ENCODE measurements around the gene HORMAD2.
"Not testable (repeated sequence)": the region's sequence is repeated elsewhere in the genome, so short reads cannot be mapped to it uniquely, and the experiment has no call there.

Gene HORMAD2

DNA sequence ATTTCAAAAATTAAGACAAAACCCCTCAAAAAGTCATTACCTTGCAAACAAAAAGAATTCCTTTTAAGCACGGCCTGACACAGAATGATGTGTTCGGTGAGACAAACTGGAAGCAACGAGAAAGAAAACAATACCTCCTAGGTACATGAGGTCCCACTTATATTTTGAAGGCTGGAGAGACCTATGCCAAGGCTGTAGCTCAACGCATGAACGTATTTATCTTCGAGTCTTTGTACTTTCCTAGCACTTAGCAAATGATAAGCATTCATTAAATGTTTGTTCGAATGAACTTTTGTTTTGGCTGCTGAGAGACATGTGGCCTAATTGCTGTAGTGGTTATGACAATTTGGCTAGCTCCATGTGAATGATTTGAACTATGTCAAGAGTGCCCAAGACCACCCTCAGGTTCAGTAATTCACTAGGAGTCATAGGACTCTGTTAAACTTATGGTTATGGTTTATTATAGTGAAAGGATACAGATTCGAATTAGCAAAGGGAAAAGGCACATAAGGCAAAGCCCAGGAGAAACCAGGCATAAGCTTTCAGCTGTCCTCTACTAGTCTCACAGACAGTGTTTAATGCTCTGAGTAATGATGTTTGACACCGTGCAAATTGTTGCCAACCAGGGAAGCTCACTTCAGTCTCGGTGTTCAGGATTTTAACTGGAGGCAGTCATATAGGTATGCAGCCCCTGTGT is 26.0 kb upstream of the HORMAD2 start:
- H3K4me3 ChIP-seq (ENCODE audit: low read depth, low read length) = no peak overlapping the region
- in situ Hi-C loops (cut with HindIII; ENCODE audit: low sequenced_read_pairs) = no loop called here
- no peak for DNase-seq (ENCODE audit: low read depth, low spot score)
- TF ChIP-seq, protein P1, sequence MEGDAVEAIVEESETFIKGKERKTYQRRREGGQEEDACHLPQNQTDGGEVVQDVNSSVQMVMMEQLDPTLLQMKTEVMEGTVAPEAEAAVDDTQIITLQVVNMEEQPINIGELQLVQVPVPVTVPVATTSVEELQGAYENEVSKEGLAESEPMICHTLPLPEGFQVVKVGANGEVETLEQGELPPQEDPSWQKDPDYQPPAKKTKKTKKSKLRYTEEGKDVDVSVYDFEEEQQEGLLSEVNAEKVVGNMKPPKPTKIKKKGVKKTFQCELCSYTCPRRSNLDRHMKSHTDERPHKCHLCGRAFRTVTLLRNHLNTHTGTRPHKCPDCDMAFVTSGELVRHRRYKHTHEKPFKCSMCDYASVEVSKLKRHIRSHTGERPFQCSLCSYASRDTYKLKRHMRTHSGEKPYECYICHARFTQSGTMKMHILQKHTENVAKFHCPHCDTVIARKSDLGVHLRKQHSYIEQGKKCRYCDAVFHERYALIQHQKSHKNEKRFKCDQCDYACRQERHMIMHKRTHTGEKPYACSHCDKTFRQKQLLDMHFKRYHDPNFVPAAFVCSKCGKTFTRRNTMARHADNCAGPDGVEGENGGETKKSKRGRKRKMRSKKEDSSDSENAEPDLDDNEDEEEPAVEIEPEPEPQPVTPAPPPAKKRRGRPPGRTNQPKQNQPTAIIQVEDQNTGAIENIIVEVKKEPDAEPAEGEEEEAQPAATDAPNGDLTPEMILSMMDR (IDR thresholded peaks at IDR 0.05; ENCODE audit: low read depth, low read length) = no peak

DNA sequence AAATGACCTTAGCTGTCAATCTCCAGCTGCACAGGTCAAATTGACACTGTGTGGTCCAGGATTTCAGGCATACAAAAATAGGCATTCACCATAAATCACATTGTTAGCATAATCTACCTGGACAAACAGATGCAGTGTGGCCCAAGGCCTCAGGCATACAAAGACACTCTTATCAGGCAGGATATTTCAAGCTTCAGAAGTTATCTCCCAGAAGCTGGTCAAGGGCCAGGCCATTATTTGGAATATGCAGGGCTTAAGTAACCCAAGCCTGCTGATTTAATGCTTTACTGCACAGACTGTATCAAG is 25.5 kb upstream of the HORMAD2 start:
- TF ChIP-seq, protein P1 (IDR thresholded peaks at IDR 0.05; ENCODE audit: low read depth, low read length) = no peak
- in situ Hi-C loops (cut with HindIII; ENCODE audit: low sequenced_read_pairs) = no loop called here
- H3K4me3 ChIP-seq (ENCODE audit: low read depth, low read length) = no peak overlapping the region
- DNase-seq (ENCODE audit: low read depth, low spot score) = no peak

DNA sequence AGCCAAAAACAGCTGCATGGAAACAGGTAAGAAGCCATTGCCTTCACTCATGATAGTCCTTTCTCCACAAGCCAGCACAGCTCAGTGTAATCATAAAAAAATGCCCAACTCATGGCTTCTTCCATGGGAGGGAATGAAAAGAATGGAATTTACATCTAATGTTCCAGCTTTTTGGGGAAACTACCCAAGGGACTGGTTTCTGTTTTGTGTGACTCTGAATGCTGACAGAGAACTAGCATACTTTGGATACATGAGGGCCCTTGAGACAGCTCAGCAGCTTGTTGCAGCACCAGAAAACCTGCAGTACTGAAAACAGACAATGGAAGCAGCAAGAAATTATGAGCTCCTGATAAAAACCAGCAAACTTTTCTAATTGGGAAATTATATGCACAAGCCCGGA is 24.2 kb upstream of the HORMAD2 start:
- H3K4me3 ChIP-seq (ENCODE audit: low read depth, low read length) = no peak overlapping the region
- DNase-seq (ENCODE audit: low read depth, low spot score) = no peak
- in situ Hi-C loops (cut with HindIII; ENCODE audit: low sequenced_read_pairs) = no loop called here
- TF ChIP-seq, protein P1 (IDR thresholded peaks at IDR 0.05; ENCODE audit: low read depth, low read length) = no peak

DNA sequence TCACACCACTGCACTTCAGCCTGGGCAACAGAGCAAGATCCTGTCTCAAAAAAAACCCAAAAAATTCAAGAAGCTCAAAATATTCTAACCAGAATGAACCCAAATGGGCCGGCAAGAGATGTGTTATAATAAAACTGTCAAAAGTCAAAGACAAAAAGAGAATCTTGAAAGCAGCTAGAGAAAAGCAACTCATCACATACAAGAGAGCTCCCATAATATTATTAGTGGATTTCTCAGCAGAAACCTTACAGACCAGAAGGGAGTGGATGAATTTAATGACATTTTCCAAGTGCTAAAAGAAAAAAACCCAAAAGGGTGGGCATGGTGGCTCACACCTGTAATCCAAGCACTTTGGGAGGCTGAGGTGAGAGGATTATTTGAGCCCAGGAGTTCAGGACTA is 22.9 kb upstream of the HORMAD2 start:
- no peak overlapping the region for H3K4me3 ChIP-seq (ENCODE audit: low read depth, low read length)
- TF ChIP-seq, protein P1 (IDR thresholded peaks at IDR 0.05; ENCODE audit: low read depth, low read length) = no peak
- DNase-seq (ENCODE audit: low read depth, low spot score) = no peak
- in situ Hi-C loops (cut with HindIII; ENCODE audit: low sequenced_read_pairs) = no loop called here

DNA sequence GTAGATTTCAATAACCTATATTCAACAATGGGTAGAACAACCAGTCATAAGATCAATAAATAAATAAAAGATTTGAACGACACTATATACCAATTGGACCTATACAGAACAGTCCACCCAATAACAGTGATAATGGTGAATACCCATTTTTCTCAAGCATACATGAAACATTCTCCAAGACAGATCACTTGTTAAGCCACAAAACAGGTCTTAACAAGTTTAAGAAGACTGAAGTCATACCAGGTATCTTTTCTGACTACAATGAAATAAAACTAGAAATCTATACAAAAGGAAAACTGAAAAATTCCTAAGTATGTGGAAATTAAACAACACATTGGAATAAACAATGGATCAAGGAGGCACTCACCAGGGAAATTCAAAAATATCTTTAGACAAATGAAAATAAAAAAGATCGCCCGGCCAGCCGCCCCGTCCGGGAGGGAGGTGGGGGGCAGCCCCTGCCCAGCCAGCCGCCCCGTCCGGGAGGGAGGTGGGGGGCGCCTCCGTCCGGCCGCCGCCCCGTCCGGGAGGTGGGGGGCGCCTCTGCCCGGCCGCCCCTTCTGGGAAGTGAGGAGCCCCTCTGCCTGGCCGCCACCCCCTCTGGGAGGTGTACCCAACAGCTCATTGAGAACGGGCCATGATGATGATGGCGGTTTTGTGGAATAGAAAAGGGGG is 20.8 kb upstream of the HORMAD2 start:
- H3K4me3 ChIP-seq (ENCODE audit: low read depth, low read length); in situ Hi-C loops (cut with HindIII; ENCODE audit: low sequenced_read_pairs); DNase-seq (ENCODE audit: low read depth, low spot score): not testable (repeated sequence)

DNA sequence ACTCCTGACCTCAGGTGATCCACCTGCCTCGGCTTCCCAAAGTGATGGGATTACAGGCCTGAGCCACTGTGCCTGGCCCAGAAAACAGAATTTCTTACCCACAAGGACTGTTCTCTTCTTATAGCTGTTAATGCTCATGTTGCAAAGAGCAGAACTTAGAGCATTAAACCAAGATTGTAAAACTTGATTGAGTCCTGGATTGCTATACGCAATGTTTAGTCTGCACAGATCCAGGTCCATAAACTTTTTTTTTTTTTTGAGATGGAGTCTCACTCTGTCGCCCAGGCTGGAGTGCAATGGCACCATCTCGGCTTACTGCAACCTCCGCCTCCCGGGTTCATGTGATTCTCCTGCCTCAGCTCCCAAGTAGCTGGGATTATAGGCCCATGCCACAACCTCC is 19.2 kb upstream of the HORMAD2 start:
- DNase-seq (ENCODE audit: low read depth, low spot score); in situ Hi-C loops (cut with HindIII; ENCODE audit: low sequenced_read_pairs); H3K4me3 ChIP-seq (ENCODE audit: low read depth, low read length): not testable (repeated sequence)

DNA sequence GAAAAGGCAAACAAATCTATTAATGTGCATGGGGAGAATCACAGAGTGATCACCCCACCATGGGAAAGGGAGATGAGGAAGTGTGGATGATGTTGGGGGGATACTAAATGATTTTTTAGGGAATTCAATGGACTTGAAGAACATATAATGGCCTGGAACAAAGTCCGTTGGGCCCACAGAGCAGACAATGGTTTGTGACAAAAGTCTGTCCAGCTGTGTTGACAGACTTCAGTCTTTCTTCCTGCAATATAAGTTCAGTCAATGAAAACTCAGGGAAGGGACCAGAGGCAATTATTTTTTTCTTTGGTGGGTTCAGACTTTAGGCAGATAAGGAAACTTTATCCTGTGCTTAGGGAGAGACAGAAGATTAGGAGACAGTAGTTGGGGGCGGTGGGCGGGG is 18.0 kb upstream of the HORMAD2 start:
- DNase-seq (ENCODE audit: low read depth, low spot score) = no peak
- in situ Hi-C loops (cut with HindIII; ENCODE audit: low sequenced_read_pairs) = no loop called here
- TF ChIP-seq, protein P1 (IDR thresholded peaks at IDR 0.05; ENCODE audit: low read depth, low read length) = no peak
- H3K4me3 ChIP-seq (ENCODE audit: low read depth, low read length) = no peak overlapping the region

Data from astrocyte of the spinal cord (primary cell).